DND-41 (cell line): ENCODE results near the gene KRT34.

Experiments
- ATAC-seq: fragments of 200-7000 bp; cut with Tn5 transposase; 3 replicates; pipeline ENCODE4 v1.9.1; 2021; ENCODE audit warnings: low read depth; ENCODE audit not compliant: insufficient read depth
- DNase-seq: peaks from one replicate; pipeline ENCODE4 v3.0.0-alpha.2; 2020
- H2AFZ ChIP-seq: 2 replicates; pipeline ENCODE4 v1.6.0; 2012; ENCODE audit warnings: low read depth, low read length
- H3K27ac ChIP-seq: 2 replicates; pipeline ENCODE4 v1.5.1; 2012; ENCODE audit warnings: low read length, inconsistent platforms
- H3K27me3 ChIP-seq: fragments of 200-600 bp; sonication (generic); 2 replicates; pipeline ENCODE4 v1.6.0; 2012; ENCODE audit warnings: low read length, mild to moderate bottlenecking, inconsistent platforms; ENCODE audit not compliant: insufficient read depth, poor library complexity
- H3K36me3 ChIP-seq: 2 replicates; pipeline ENCODE4 v1.5.1; 2012; ENCODE audit warnings: low read length, inconsistent platforms; ENCODE audit not compliant: insufficient read depth
- H3K4me1 ChIP-seq: 2 replicates; pipeline ENCODE4 v1.5.1; 2012; ENCODE audit warnings: mild to moderate bottlenecking, low read length; ENCODE audit not compliant: insufficient read depth
- H3K4me2 ChIP-seq: 2 replicates; pipeline ENCODE4 v1.6.0; 2012; ENCODE audit warnings: mild to moderate bottlenecking, moderate library complexity, low read length, inconsistent platforms; ENCODE audit not compliant: insufficient read depth
- H3K4me3 ChIP-seq, 2 experiments: fragments of 200-600 bp in 1 of 2; shearing (Covaris generic) in 1 of 2; 2 replicates each; pipeline ENCODE4 v1.5.1; 2012 to 2016; ENCODE audit warnings: inconsistent platforms in 2 of 2, low read length in 2 of 2, mild to moderate bottlenecking in 2 of 2, low read depth in 1 of 2, moderate library complexity in 1 of 2
- H3K79me2 ChIP-seq: 2 replicates; pipeline ENCODE4 v1.6.0; 2012; ENCODE audit warnings: low read length, inconsistent platforms; ENCODE audit not compliant: insufficient read depth
- H3K9ac ChIP-seq: 2 replicates; pipeline ENCODE4 v1.6.0; 2012; ENCODE audit warnings: low read depth, mild to moderate bottlenecking, inconsistent platforms, low read length, moderate library complexity
- H3K9me3 ChIP-seq: 2 replicates; pipeline ENCODE4 v1.5.1; 2012; ENCODE audit warnings: low read length, moderate library complexity, mild to moderate bottlenecking, inconsistent platforms; ENCODE audit not compliant: insufficient read depth, severe bottlenecking
- H4K20me1 ChIP-seq: 2 replicates; pipeline ENCODE4 v1.6.0; 2012; ENCODE audit warnings: low read length; ENCODE audit not compliant: insufficient read depth
- CTCF ChIP-seq: IDR thresholded peaks from 2 replicates; pipeline ENCODE4 v1.5.1; 2012; ENCODE audit warnings: borderline replicate concordance, low read length, moderate library complexity, mild to moderate bottlenecking; ENCODE audit not compliant: poor library complexity, severe bottlenecking; ENCODE audit errors: extremely low read depth
- EZH2 ChIP-seq: IDR thresholded peaks from 3 replicates; pipeline ENCODE4 v1.6.1; 2012; ENCODE audit warnings: borderline replicate concordance, low read depth, mild to moderate bottlenecking, moderate library complexity, low read length, inconsistent platforms; ENCODE audit not compliant: severe bottlenecking

Gene KRT34

GRCh38 chr17:41329279-41329948 is 52.7 kb downstream of the KRT34 start:
- H2AFZ ChIP-seq: no peak overlapping the region
- H3K27me3 ChIP-seq: peaks cover 2% of the 10 kb centered on the region
- no peak overlapping the region for H3K4me3 ChIP-seq
- H3K36me3 ChIP-seq: no peaks in the 10 kb centered on the region
- ATAC-seq: peak; percentile 56; the same call in 2 of the 3 replicates
- no peak overlapping the region for H3K4me2 ChIP-seq
- H3K9me3 ChIP-seq: no peaks in the 10 kb centered on the region
- no peaks in the 10 kb centered on the region for H3K79me2 ChIP-seq
- H3K9ac ChIP-seq: no peak overlapping the region
- TF ChIP-seq EZH2 (no peak), CTCF (peak; percentile 76)
- no peaks in the 10 kb centered on the region for H3K4me1 ChIP-seq
- H4K20me1 ChIP-seq: no peaks in the 10 kb centered on the region; the same call in 1 of the 2 replicates
- H3K27ac ChIP-seq: no peak overlapping the region
- DNase-seq: peak; percentile 30

- H4K20me1 ChIP-seq: no peaks in the 10 kb centered on the region; the same call in 1 of the 2 replicates
- H3K4me1 ChIP-seq: no peaks in the 10 kb centered on the region
- H3K4me2 ChIP-seq: no peak overlapping the region
- H3K9ac ChIP-seq: no peak overlapping the region
- H3K79me2 ChIP-seq: no peaks in the 10 kb centered on the region
- no peaks in the 10 kb centered on the region for H3K36me3 ChIP-seq
- no peak overlapping the region for H2AFZ ChIP-seq
- ATAC-seq: no peak
- no peaks in the 10 kb centered on the region for H3K9me3 ChIP-seq
- TF ChIP-seq EZH2 (no peak), CTCF (no peak)
- peaks cover 2% of the 10 kb centered on the region for H3K27me3 ChIP-seq
- H3K27ac ChIP-seq: no peak overlapping the region
- DNase-seq: no peak
- H3K4me3 ChIP-seq: no peak overlapping the region
Observed at GRCh38 chr17:41328207-41328606, 53.9 kb downstream of the KRT34 start.
